B cell (primary cell): Measurements from ENCODE around the gene DKK1. TPM values are rescaled to one million over a fixed set of nuclear protein-coding genes. Genes with fewer than 3 reads are reported as not detected.

Experiments used
- ATAC-seq: fragments of 200-7000 bp; cut with Tn5 transposase; one replicate; pipeline ENCODE4 v1.10.0; 2021; ENCODE audit warnings: low read depth, mild to moderate bottlenecking, moderate number of reproducible peaks, moderate library complexity
- CTCF ChIA-PET: fragments of 350-600 bp; sonication (Branson Sonifier 250); formaldehyde crosslinking; loops from one replicate; lab custom pipeline; 2021; ENCODE audit warnings: antibody characterized with exemption, inconsistent platforms; lab: Charles Lee
- POLR2A ChIA-PET: fragments of 350-600 bp; sonication (Branson Sonifier 250); formaldehyde crosslinking; loops from one replicate; lab custom pipeline; 2021; ENCODE audit warnings: antibody characterized with exemption; lab: Charles Lee
- DNase-seq: peaks from one replicate; pipeline ENCODE4 v3.0.0; 2013
- H2AFZ ChIP-seq: 2 replicates; pipeline ENCODE4 v1.6.1; 2012; ENCODE audit warnings: mild to moderate bottlenecking, low read depth, low read length; ENCODE audit not compliant: insufficient read depth, poor library complexity, severe bottlenecking
- H3K27ac ChIP-seq, 2 donors: 1 replicate in 1 of 2; 2 replicates in 1 of 2; pipeline ENCODE4 v1.5.1; 2012 to 2013; ENCODE audit warnings: low read length in 2 of 2, mild to moderate bottlenecking in 2 of 2, moderate library complexity in 1 of 2
- H3K27me3 ChIP-seq, 4 experiments: fragments of 200-600 bp in 1 of 4; sonication (generic) in 1 of 4; replicated peaks in 1 of 4; 1 replicate in 2 of 4; 2 replicates in 2 of 4; pipeline versions ENCODE4 v1.6.1 to v1.7.0; 2013 to 2016; ENCODE audit warnings: low read length in 3 of 4, mild to moderate bottlenecking in 2 of 4, mixed read lengths in 1 of 4, moderate library complexity in 1 of 4; ENCODE audit not compliant: insufficient read depth in 4 of 4, control insufficient read depth in 3 of 4; ENCODE audit errors: control extremely low read depth in 1 of 4
- H3K36me3 ChIP-seq, 2 experiments: replicated peaks in 1 of 2; 1 replicate in 1 of 2; 2 replicates in 1 of 2; pipeline versions ENCODE4 v1.6.1 to v1.7.1; 2013; ENCODE audit warnings: low read length in 1 of 2; ENCODE audit not compliant: insufficient read depth in 2 of 2, control insufficient read depth in 1 of 2; ENCODE audit errors: control extremely low read depth in 1 of 2, extremely low read depth in 1 of 2
- H3K4me1 ChIP-seq, 2 donors: fragments of 200-600 bp in 1 of 2; sonication (generic) in 1 of 2; 1 replicate in 1 of 2; 2 replicates in 1 of 2; pipeline versions ENCODE4 v1.5.1 to v1.6.1; 2013 to 2017; ENCODE audit warnings: low read length in 2 of 2; ENCODE audit not compliant: control insufficient read depth in 2 of 2, insufficient read depth in 2 of 2
- H3K4me2 ChIP-seq: replicated peaks from 2 replicates; pipeline ENCODE3; 2012; ENCODE audit warnings: mild to moderate bottlenecking, low read depth, low read length; ENCODE audit not compliant: poor library complexity, severe bottlenecking
- H3K4me3 ChIP-seq, 5 experiments: fragments of 200-600 bp in 1 of 5; sonication (generic) in 1 of 5; 1 replicate in 3 of 5; 2 replicates in 2 of 5; pipeline versions ENCODE4 v1.5.1 to v1.7.0; 2011 to 2016; ENCODE audit warnings: low read length in 4 of 5, mild to moderate bottlenecking in 4 of 5, low read depth in 2 of 5, control low read depth in 1 of 5, moderate library complexity in 1 of 5; ENCODE audit not compliant: insufficient read depth in 1 of 5; ENCODE audit errors: control extremely low read depth in 1 of 5, extremely low read depth in 1 of 5
- H3K79me2 ChIP-seq: fragments of 200-600 bp; sonication (generic); one replicate; pipeline ENCODE4 v1.6.0; 2016; ENCODE audit warnings: low read length; ENCODE audit not compliant: control insufficient read depth, insufficient read depth
- H3K9ac ChIP-seq: fragments of 200-600 bp; sonication (generic); 2 replicates; pipeline ENCODE4 v1.6.1; 2017; ENCODE audit warnings: mild to moderate bottlenecking, low read length, moderate library complexity
- H3K9me3 ChIP-seq, 3 donors: one replicate each; pipeline versions ENCODE4 v1.6.1 to v1.7.1; 2013; ENCODE audit warnings: low read length in 2 of 3; ENCODE audit not compliant: control insufficient read depth in 2 of 3, insufficient read depth in 1 of 3; ENCODE audit errors: control extremely low read depth in 1 of 3
- H4K20me1 ChIP-seq: 2 replicates; pipeline ENCODE4 v1.6.0; 2012; ENCODE audit warnings: mild to moderate bottlenecking, low read length; ENCODE audit not compliant: insufficient read depth, control insufficient read depth, poor library complexity, severe bottlenecking
- H3K27ac Mint-ChIP-seq: one replicate; pipeline ENCODE4 v1.8.0; 2021; ENCODE audit warnings: mixed read lengths
- H3K27me3 Mint-ChIP-seq: one replicate; pipeline ENCODE4 v1.8.0; 2021; ENCODE audit warnings: mixed read lengths
- H3K4me1 Mint-ChIP-seq: one replicate; pipeline ENCODE4 v1.8.0; 2021; ENCODE audit warnings: mixed read lengths
- H3K4me3 Mint-ChIP-seq: one replicate; pipeline ENCODE4 v1.8.0; 2021; ENCODE audit warnings: mixed read lengths
- H3K9me3 Mint-ChIP-seq: one replicate; pipeline ENCODE4 v1.8.0; 2022; ENCODE audit warnings: mixed read lengths; ENCODE audit not compliant: insufficient read depth
- CTCF ChIP-seq: fragments of 200-600 bp; IDR thresholded peaks from one replicate; pipeline ENCODE4 v1.8.0; 2022; ENCODE audit warnings: antibody characterized with exemption, mild to moderate bottlenecking
- EZH2 ChIP-seq: IDR thresholded peaks from 2 replicates; pipeline ENCODE4 v1.6.1; 2012; ENCODE audit warnings: borderline replicate concordance, low read depth, mild to moderate bottlenecking, moderate library complexity, low read length; ENCODE audit not compliant: insufficient read depth, poor library complexity, severe bottlenecking
- WGBS: methylation state at CpG from one replicate; pipeline ENCODE4 v1.1.5; 2013; ENCODE audit warnings: missing lambda C conversion rate; ENCODE audit not compliant: insufficient coverage; 5-methylcytosine and 5-hydroxymethylcytosine counted together
- intact Hi-C: fragments of 100-400 bp; cut with micrococcal nuclease; formaldehyde crosslinking; loops from one replicate; pipeline ENCODE4 v1.10.0; 2022
- polyA plus RNA-seq: library from polyadenylated mRNA; depleted of rRNA; stranded (reverse); fragments of >200 nt; gene quantifications from 2 replicates; pipeline ENCODE4 v1.2.3, GENCODE V29; 2012
- total RNA-seq, 2 donors: library from RNA; stranded (reverse); fragments of 120-200 nt in 1 of 2; gene quantifications; 1 replicate in 1 of 2; 2 replicates in 1 of 2; pipeline versions ENCODE4 v1.2.3 to v1.2.4, GENCODE V29; 2013 to 2022

Gene DKK1
- total and polyA plus RNA-seq, 2 donors (not counting 1 experiment from before 2014, with no cell fraction given) = not detected

GRCh38 chr10:52316500-52316899, 2.4 kb downstream of the DKK1 start:
- Mint-ChIP-seq H3K27me3 (peaks cover 40% of the 10 kb centered on the region), H3K4me1 (peaks cover 20% of the 10 kb centered on the region)
- no peak overlapping the region for H3K9ac ChIP-seq

GRCh38 chr10:52318136-52318701, 4.1 kb downstream of the DKK1 start:
- Histone ChIP-seq H3K4me3 (no peak overlapping the region), H3K36me3 (no peaks in the 10 kb centered on the region), H3K9me3 (no peaks in the 10 kb centered on the region), H3K79me2 (no peaks in the 10 kb centered on the region), H4K20me1 (no peaks in the 10 kb centered on the region), H3K27ac (no peak overlapping the region), H3K4me1 (peaks cover 14 to 16% of the 10 kb centered on the region in 2 donors), H3K27me3 (peaks cover 0 to 15% (median 5%) of the 10 kb centered on the region in 4 experiments), H3K4me2 (no peak overlapping the region), H2AFZ (no peak overlapping the region), H3K9ac (no peak overlapping the region)
- TF ChIP-seq EZH2 = no peak
- TF ChIP-seq CTCF = no peak
- Mint-ChIP-seq H3K4me1 (peaks cover 16% of the 10 kb centered on the region), H3K9me3 (no peaks in the 10 kb centered on the region), H3K27me3 (peaks cover 27% of the 10 kb centered on the region), H3K4me3 (no peak overlapping the region), H3K27ac (no peak overlapping the region)
- no peak for DNase-seq
- no peak for ATAC-seq
- WGBS = 81% methylated on average over 3 of the region's 5 CpGs
- ChIA-PET POLR2A (no interaction called here), CTCF (no interaction called here)
- intact Hi-C loops = no loop called here

More at GRCh38 chr10:52316500-52316899, 2.4 kb downstream of the DKK1 start:
- H3K4me3 Mint-ChIP-seq = no peak overlapping the region
- Histone ChIP-seq H2AFZ (no peak overlapping the region), H3K4me3 (no peak overlapping the region), H3K9me3 (no peaks in the 10 kb centered on the region), H3K36me3 (no peaks in the 10 kb centered on the region), H3K4me1 (peaks cover 18 to 21% of the 10 kb centered on the region in 2 donors), H3K27me3 (peaks cover 0 to 19% (median 11%) of the 10 kb centered on the region in 4 experiments), H3K27ac (no peak overlapping the region), H3K79me2 (no peaks in the 10 kb centered on the region), H3K4me2 (no peak overlapping the region), H4K20me1 (no peaks in the 10 kb centered on the region)
- DNase-seq (no peak), ATAC-seq (no peak)
- CTCF ChIA-PET = no interaction called here
- no peak overlapping the region for H3K27ac Mint-ChIP-seq
- TF ChIP-seq EZH2 (no peak), CTCF (no peak)
- H3K9me3 Mint-ChIP-seq = no peaks in the 10 kb centered on the region
- no CpG with 5 or more reads among the region's 4 CpGs for WGBS
- POLR2A ChIA-PET = no interaction called here
- intact Hi-C loops = no loop called here
